Measurements from ENCODE around the gene TSPEAR. TPM values are rescaled to one million over a fixed set of nuclear protein-coding genes. Genes with fewer than 3 reads are reported as not detected.

TSPEAR gene
- total RNA-seq, 1 experiment from 2014 or later, result not detected

GRCh38 chr21:44530221-44530902 lies 181.0 kb downstream of the TSPEAR start:
- Histone ChIP-seq H3K9me3 (ENCODE audit: low read length) (no peaks in the 10 kb centered on the region), H3K9me2 (replicated peaks; ENCODE audit: insufficient read depth, low read length) (no peaks in the 10 kb centered on the region), H3K36me3 (ENCODE audit: insufficient read depth, low read length) (no peaks in the 10 kb centered on the region), H3K4me3 (ENCODE audit: low read length) (no peak overlapping the region), H4K20me1 (ENCODE audit: insufficient read depth, low read depth, low read length) (no peaks in the 10 kb centered on the region), H3K79me2 (ENCODE audit: low read length) (no peaks in the 10 kb centered on the region), H3K27ac (ENCODE audit: low read length) (no peak overlapping the region), H3K9ac (ENCODE audit: low read length) (no peak overlapping the region), H3K4me1 (ENCODE audit: low read length) (no peaks in the 10 kb centered on the region), H3K27me3 (ENCODE audit: low read length) (no peaks in the 10 kb centered on the region), H2AFZ (ENCODE audit: low read length) (no peak overlapping the region), H3K4me2 (ENCODE audit: low read depth, low read length, poor library complexity, severe bottlenecking) (no peak overlapping the region)
- DNase-seq, result no peak

- no peaks in the 10 kb centered on the region for H3K4me1 ChIP-seq (ENCODE audit: low read length)
- DNase-seq, result no peak
- H3K79me2 ChIP-seq (ENCODE audit: low read length), result no peaks in the 10 kb centered on the region
- no peaks in the 10 kb centered on the region for H4K20me1 ChIP-seq (ENCODE audit: insufficient read depth, low read depth, low read length)
- no peaks in the 10 kb centered on the region for H3K36me3 ChIP-seq (ENCODE audit: insufficient read depth, low read length)
- H3K9ac ChIP-seq (ENCODE audit: low read length), result no peak overlapping the region
- H3K9me2 ChIP-seq (replicated peaks; ENCODE audit: insufficient read depth, low read length), result no peaks in the 10 kb centered on the region
- H2AFZ ChIP-seq (ENCODE audit: low read length), result no peak overlapping the region
- H3K9me3 ChIP-seq (ENCODE audit: low read length), result peaks cover 5% of the 10 kb centered on the region
- H3K4me2 ChIP-seq (ENCODE audit: low read depth, low read length, poor library complexity, severe bottlenecking), result no peak overlapping the region
- H3K27me3 ChIP-seq (ENCODE audit: low read length), result no peaks in the 10 kb centered on the region
- H3K27ac ChIP-seq (ENCODE audit: low read length), result no peak overlapping the region
- no peak overlapping the region for H3K4me3 ChIP-seq (ENCODE audit: low read length)
Measured at GRCh38 chr21:44529503-44530125, 181.8 kb downstream of the TSPEAR start.

GRCh38 chr21:44529011-44529421 lies 182.4 kb downstream of the TSPEAR start:
- H3K27me3 ChIP-seq (ENCODE audit: low read length), result no peaks in the 10 kb centered on the region
- H4K20me1 ChIP-seq (ENCODE audit: insufficient read depth, low read depth, low read length), result no peaks in the 10 kb centered on the region
- H3K9ac ChIP-seq (ENCODE audit: low read length), result no peak overlapping the region
- H3K4me3 ChIP-seq (ENCODE audit: low read length), result no peak overlapping the region
- H3K9me2 ChIP-seq (replicated peaks; ENCODE audit: insufficient read depth, low read length), result no peaks in the 10 kb centered on the region
- no peak overlapping the region for H3K27ac ChIP-seq (ENCODE audit: low read length)
- H3K4me2 ChIP-seq (ENCODE audit: low read depth, low read length, poor library complexity, severe bottlenecking), result no peak overlapping the region
- H3K9me3 ChIP-seq (ENCODE audit: low read length), result peaks cover 7% of the 10 kb centered on the region
- no peak overlapping the region for H2AFZ ChIP-seq (ENCODE audit: low read length)
- no peaks in the 10 kb centered on the region for H3K4me1 ChIP-seq (ENCODE audit: low read length)
- no peaks in the 10 kb centered on the region for H3K36me3 ChIP-seq (ENCODE audit: insufficient read depth, low read length)
- H3K79me2 ChIP-seq (ENCODE audit: low read length), result no peaks in the 10 kb centered on the region
- no peak for DNase-seq

- H2AFZ ChIP-seq (ENCODE audit: low read length), result no peak overlapping the region
- no peak for DNase-seq
- H3K79me2 ChIP-seq (ENCODE audit: low read length), result no peaks in the 10 kb centered on the region
Measured at GRCh38 chr21:44528634-44528995, 182.8 kb downstream of the TSPEAR start.

GRCh38 chr21:44527983-44528633 lies 183.3 kb downstream of the TSPEAR start:
- DNase-seq, result no peak
- Histone ChIP-seq H3K4me1 (ENCODE audit: low read length) (no peaks in the 10 kb centered on the region), H2AFZ (ENCODE audit: low read length) (no peak overlapping the region), H4K20me1 (ENCODE audit: insufficient read depth, low read depth, low read length) (no peaks in the 10 kb centered on the region), H3K9me2 (replicated peaks; ENCODE audit: insufficient read depth, low read length) (no peaks in the 10 kb centered on the region), H3K9me3 (ENCODE audit: low read length) (peaks cover 12% of the 10 kb centered on the region), H3K27ac (ENCODE audit: low read length) (no peak overlapping the region), H3K4me2 (ENCODE audit: low read depth, low read length, poor library complexity, severe bottlenecking) (no peak overlapping the region), H3K79me2 (ENCODE audit: low read length) (no peaks in the 10 kb centered on the region), H3K9ac (ENCODE audit: low read length) (no peak overlapping the region), H3K27me3 (ENCODE audit: low read length) (no peaks in the 10 kb centered on the region), H3K4me3 (ENCODE audit: low read length) (no peak overlapping the region), H3K36me3 (ENCODE audit: insufficient read depth, low read length) (no peaks in the 10 kb centered on the region)

More at GRCh38 chr21:44528634-44528995, 182.8 kb downstream of the TSPEAR start:
- H4K20me1 ChIP-seq (ENCODE audit: insufficient read depth, low read depth, low read length), result no peaks in the 10 kb centered on the region
- no peaks in the 10 kb centered on the region for H3K27me3 ChIP-seq (ENCODE audit: low read length)
- no peaks in the 10 kb centered on the region for H3K4me1 ChIP-seq (ENCODE audit: low read length)
- H3K36me3 ChIP-seq (ENCODE audit: insufficient read depth, low read length), result no peaks in the 10 kb centered on the region
- no peaks in the 10 kb centered on the region for H3K9me2 ChIP-seq (replicated peaks; ENCODE audit: insufficient read depth, low read length)
- H3K4me3 ChIP-seq (ENCODE audit: low read length), result no peak overlapping the region
- H3K9ac ChIP-seq (ENCODE audit: low read length), result no peak overlapping the region
- peaks cover 10% of the 10 kb centered on the region for H3K9me3 ChIP-seq (ENCODE audit: low read length)
- H3K4me2 ChIP-seq (ENCODE audit: low read depth, low read length, poor library complexity, severe bottlenecking), result no peak overlapping the region
- no peak overlapping the region for H3K27ac ChIP-seq (ENCODE audit: low read length)

- Histone ChIP-seq H3K36me3 (ENCODE audit: insufficient read depth, low read length) (no peaks in the 10 kb centered on the region), H2AFZ (ENCODE audit: low read length) (no peak overlapping the region), H3K9ac (ENCODE audit: low read length) (no peak overlapping the region), H3K27ac (ENCODE audit: low read length) (no peak overlapping the region), H4K20me1 (ENCODE audit: insufficient read depth, low read depth, low read length) (no peaks in the 10 kb centered on the region), H3K4me1 (ENCODE audit: low read length) (no peaks in the 10 kb centered on the region), H3K79me2 (ENCODE audit: low read length) (no peaks in the 10 kb centered on the region), H3K27me3 (ENCODE audit: low read length) (no peaks in the 10 kb centered on the region), H3K9me2 (replicated peaks; ENCODE audit: insufficient read depth, low read length) (no peaks in the 10 kb centered on the region), H3K4me3 (ENCODE audit: low read length) (no peak overlapping the region), H3K9me3 (ENCODE audit: low read length) (peaks cover 12% of the 10 kb centered on the region), H3K4me2 (ENCODE audit: low read depth, low read length, poor library complexity, severe bottlenecking) (no peak overlapping the region)
- DNase-seq, result no peak
Measured at GRCh38 chr21:44527156-44527982, 184.0 kb downstream of the TSPEAR start.

- Histone ChIP-seq H3K27ac (ENCODE audit: low read length) (no peak overlapping the region), H3K4me1 (ENCODE audit: low read length) (no peaks in the 10 kb centered on the region)
- DNase-seq, result no peak
Measured at GRCh38 chr21:44526096-44526997, 185.0 kb downstream of the TSPEAR start.

More at GRCh38 chr21:44526096-44526997, 185.0 kb downstream of the TSPEAR start:
- Histone ChIP-seq H3K9ac (ENCODE audit: low read length) (no peak overlapping the region), H3K27me3 (ENCODE audit: low read length) (no peaks in the 10 kb centered on the region), H3K4me2 (ENCODE audit: low read depth, low read length, poor library complexity, severe bottlenecking) (no peak overlapping the region), H3K9me2 (replicated peaks; ENCODE audit: insufficient read depth, low read length) (no peaks in the 10 kb centered on the region), H3K36me3 (ENCODE audit: insufficient read depth, low read length) (no peaks in the 10 kb centered on the region), H4K20me1 (ENCODE audit: insufficient read depth, low read depth, low read length) (no peaks in the 10 kb centered on the region), H2AFZ (ENCODE audit: low read length) (no peak overlapping the region), H3K9me3 (ENCODE audit: low read length) (peaks cover 12% of the 10 kb centered on the region), H3K4me3 (ENCODE audit: low read length) (no peak overlapping the region), H3K79me2 (ENCODE audit: low read length) (no peaks in the 10 kb centered on the region)
